ENCODE measurements around the gene SAMD10. TPM values are rescaled to one million over a fixed set of nuclear protein-coding genes. Genes with fewer than 3 reads are reported as not detected.

The SAMD10 gene
- total RNA-seq, 1 donor from 2014 or later, result 3.1 TPM

DNA sequence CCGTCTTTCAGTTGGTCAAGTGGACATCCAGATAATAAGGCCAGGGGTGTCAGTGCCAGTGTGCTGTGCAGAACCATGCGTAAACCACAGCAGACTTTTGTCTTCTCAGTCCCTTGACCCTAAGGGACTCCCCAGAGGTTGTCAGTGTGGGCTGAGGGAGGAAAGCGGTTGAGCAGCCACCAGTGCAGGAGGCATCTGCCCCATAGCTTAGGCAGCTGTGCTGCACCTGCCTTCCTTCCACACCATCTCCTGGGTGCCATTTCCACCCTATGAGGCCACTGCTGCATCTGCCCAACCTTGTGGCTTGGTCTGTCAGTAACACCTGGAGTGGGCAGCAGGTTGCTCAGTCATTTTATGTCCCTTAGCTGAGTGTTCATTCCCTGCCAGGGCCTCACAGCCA is 27.5 kb upstream of the SAMD10 start:
- Mint-ChIP-seq H3K36me3 (ENCODE audit: unreplicated experiment) (peaks cover 9% of the 10 kb centered on the region), H3K9me3 (ENCODE audit: unreplicated experiment) (peaks cover 2% of the 10 kb centered on the region), H3K4me3 (ENCODE audit: unreplicated experiment) (no peak overlapping the region), H3K27ac (ENCODE audit: unreplicated experiment) (no peak overlapping the region), H3K4me1 (ENCODE audit: low read depth, unreplicated experiment) (peaks cover 2% of the 10 kb centered on the region), H3K27me3 (ENCODE audit: unreplicated experiment) (no peaks in the 10 kb centered on the region)
- TF ChIP-seq CTCF (IDR thresholded peaks at IDR 0.05; ENCODE audit: partially characterized antibody, unreplicated experiment), result no peak
- no peak for DNase-seq

DNA sequence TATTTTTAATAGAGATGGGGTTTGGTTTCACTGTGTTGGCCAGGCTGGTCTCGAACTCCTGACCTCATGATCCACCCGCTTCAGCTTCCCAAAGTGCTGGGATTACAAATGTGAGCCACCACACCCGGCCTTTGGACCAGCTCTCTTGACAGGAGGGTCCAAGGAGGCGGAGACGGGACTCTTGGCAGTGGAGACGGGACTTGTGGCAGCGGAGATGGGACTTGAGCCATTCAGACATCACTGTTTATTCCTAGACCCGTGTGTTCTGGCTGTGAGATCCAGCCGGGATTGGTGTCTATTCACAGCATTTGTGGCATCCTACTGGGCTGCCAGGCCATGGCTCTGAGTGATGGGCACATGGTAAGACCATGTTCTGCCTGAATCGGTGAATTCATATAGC is 27.0 kb upstream of the SAMD10 start:
- peaks cover 2% of the 10 kb centered on the region for H3K4me1 Mint-ChIP-seq (ENCODE audit: low read depth, unreplicated experiment)
- H3K36me3 Mint-ChIP-seq (ENCODE audit: unreplicated experiment), result peaks cover 11% of the 10 kb centered on the region
- no peak for TF ChIP-seq CTCF (IDR thresholded peaks at IDR 0.05; ENCODE audit: partially characterized antibody, unreplicated experiment)
- H3K9me3 Mint-ChIP-seq (ENCODE audit: unreplicated experiment), result peaks cover 2% of the 10 kb centered on the region
- no peak overlapping the region for H3K4me3 Mint-ChIP-seq (ENCODE audit: unreplicated experiment)
- no peaks in the 10 kb centered on the region for H3K27me3 Mint-ChIP-seq (ENCODE audit: unreplicated experiment)
- H3K27ac Mint-ChIP-seq (ENCODE audit: unreplicated experiment), result no peak overlapping the region
- no peak for DNase-seq

- Mint-ChIP-seq H3K36me3 (ENCODE audit: unreplicated experiment) (peaks cover 13% of the 10 kb centered on the region), H3K27me3 (ENCODE audit: unreplicated experiment) (no peaks in the 10 kb centered on the region), H3K4me3 (ENCODE audit: unreplicated experiment) (no peak overlapping the region), H3K9me3 (ENCODE audit: unreplicated experiment) (peaks cover 2% of the 10 kb centered on the region), H3K4me1 (ENCODE audit: low read depth, unreplicated experiment) (peaks cover 2% of the 10 kb centered on the region), H3K27ac (ENCODE audit: unreplicated experiment) (no peak overlapping the region)
- DNase-seq, result no peak
- no peak for TF ChIP-seq CTCF (IDR thresholded peaks at IDR 0.05; ENCODE audit: partially characterized antibody, unreplicated experiment)
Observed at GRCh38 chr20:64005394-64005793, 26.0 kb upstream of the SAMD10 start.

- peaks cover 2% of the 10 kb centered on the region for H3K9me3 Mint-ChIP-seq (ENCODE audit: unreplicated experiment)
- H3K36me3 Mint-ChIP-seq (ENCODE audit: unreplicated experiment), result peaks cover 4% of the 10 kb centered on the region
- no peak for TF ChIP-seq CTCF (IDR thresholded peaks at IDR 0.05; ENCODE audit: partially characterized antibody, unreplicated experiment)
- H3K27me3 Mint-ChIP-seq (ENCODE audit: unreplicated experiment), result no peaks in the 10 kb centered on the region
- DNase-seq, result no peak
- peaks cover 2% of the 10 kb centered on the region for H3K4me1 Mint-ChIP-seq (ENCODE audit: low read depth, unreplicated experiment)
- H3K4me3 Mint-ChIP-seq (ENCODE audit: unreplicated experiment), result no peak overlapping the region
- no peak overlapping the region for H3K27ac Mint-ChIP-seq (ENCODE audit: unreplicated experiment)
Observed at GRCh38 chr20:64003960-64004725, 24.7 kb upstream of the SAMD10 start.

DNA sequence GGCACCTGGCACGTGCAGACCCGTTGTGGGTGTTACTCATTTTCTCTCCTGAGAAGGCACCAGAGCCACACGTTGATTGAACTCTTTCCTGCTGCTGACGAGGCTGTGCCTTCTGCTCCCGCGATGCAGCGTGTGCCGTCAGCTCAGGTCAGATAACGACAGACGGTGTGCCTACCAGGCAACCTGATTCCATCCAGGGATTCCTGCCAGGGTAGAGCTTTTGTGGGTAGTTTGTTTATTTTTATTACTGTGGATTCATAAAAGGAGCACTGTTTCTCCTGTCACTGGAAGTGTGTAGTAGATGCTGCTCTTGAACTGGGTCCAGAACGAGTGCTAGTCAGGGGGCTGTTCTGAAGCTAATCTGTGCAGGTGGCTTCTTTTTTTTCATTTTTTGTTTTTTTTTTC is 22.2 kb upstream of the SAMD10 start:
- no peak for TF ChIP-seq CTCF (IDR thresholded peaks at IDR 0.05; ENCODE audit: partially characterized antibody, unreplicated experiment)
- Mint-ChIP-seq H3K4me1 (ENCODE audit: low read depth, unreplicated experiment) (peaks cover under 1% of the 10 kb centered on the region), H3K36me3 (ENCODE audit: unreplicated experiment) (peaks cover 4% of the 10 kb centered on the region), H3K4me3 (ENCODE audit: unreplicated experiment) (no peak overlapping the region), H3K27me3 (ENCODE audit: unreplicated experiment) (no peaks in the 10 kb centered on the region), H3K27ac (ENCODE audit: unreplicated experiment) (no peak overlapping the region), H3K9me3 (ENCODE audit: unreplicated experiment) (no peaks in the 10 kb centered on the region)
- DNase-seq, result no peak
